GM12878 (cell line): ENCODE results near the gene EFNA3.

ENCODE experiments used
- DPF2 ChIP-seq: fragments of 450-650 bp; IDR thresholded peaks from 2 replicates; pipeline ENCODE4 v1.6.1; 2017; ENCODE audit warnings: mild to moderate bottlenecking
- RAD21 ChIP-seq: IDR thresholded peaks from 2 replicates; pipeline ENCODE4 v1.6.1; 2011; ENCODE audit warnings: mild to moderate bottlenecking, low read depth, low read length, moderate library complexity; ENCODE audit not compliant: insufficient read depth
- SRF ChIP-seq, 2 experiments: IDR thresholded peaks; 2 replicates each; pipeline ENCODE4 v1.6.1; 2011; ENCODE audit warnings: low read depth in 2 of 2, low read length in 2 of 2, mild to moderate bottlenecking in 1 of 2, moderate library complexity in 1 of 2
- YY1 ChIP-seq: IDR thresholded peaks from 2 replicates; pipeline ENCODE4 v1.6.1; 2011; ENCODE audit warnings: low read depth, mild to moderate bottlenecking, low read length

DNA sequence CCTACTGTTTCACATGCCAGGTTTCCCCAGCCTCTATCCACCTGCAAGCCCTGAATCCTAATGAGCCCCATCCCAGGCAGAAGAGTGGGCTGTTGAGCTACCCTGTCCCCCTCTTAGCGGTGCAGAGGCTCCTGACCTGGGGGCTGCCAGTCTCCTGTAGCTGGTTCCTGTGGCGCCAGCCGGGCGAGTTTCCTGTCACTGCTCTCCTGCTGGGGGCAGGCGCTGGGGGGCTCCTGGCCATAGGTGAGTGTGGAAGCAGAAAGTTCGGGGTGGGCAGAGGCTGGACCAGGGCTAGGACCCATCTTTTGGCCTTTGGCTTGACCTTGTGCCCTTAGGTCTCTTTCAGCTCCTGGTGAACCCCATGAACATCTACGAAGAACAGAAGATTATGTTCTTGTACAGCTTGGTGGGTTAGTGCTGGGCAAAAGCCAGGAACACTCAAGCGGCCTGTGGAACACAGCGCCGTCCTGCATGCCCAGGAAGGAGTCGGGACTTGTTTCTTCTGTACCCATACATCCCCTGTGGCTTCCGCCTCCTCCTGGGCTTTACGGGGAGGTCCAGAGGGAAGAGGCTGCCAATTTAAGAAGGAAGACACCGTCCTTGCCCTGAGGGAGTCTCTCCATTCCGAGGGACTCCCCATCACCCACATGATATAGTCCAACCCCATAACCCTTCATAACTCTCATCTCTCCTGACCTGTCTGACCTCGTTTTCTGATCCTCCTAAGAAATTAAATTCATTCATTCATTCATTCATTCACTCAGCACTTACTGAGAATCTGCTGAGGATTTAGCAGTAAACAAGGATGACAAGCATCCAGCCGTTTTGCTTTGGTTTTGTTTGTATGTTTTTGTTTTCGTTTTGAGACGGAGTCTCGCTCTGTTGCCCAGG, 44.1 kb upstream of the EFNA3 start:
- TF ChIP-seq DPF2 (no peak), RAD21 (no peak), SRF (IDR thresholded peaks at IDR 0.05; ENCODE audit: low read depth in 2 of 2, low read length in 2 of 2) (no peak), YY1 (no peak)
